Mammary epithelial cell (primary cell): Measurements from ENCODE around the gene LIN28B.

ENCODE experiments used
- EZH2 ChIP-seq: IDR thresholded peaks from 2 replicates; pipeline ENCODE4 v1.6.1; 2012; ENCODE audit warnings: low read length, inconsistent platforms, borderline replicate concordance
- TF ChIP-seq, protein P1 (sequence below), 2 donors: IDR thresholded peaks in 1 of 2; conservative IDR thresholded peaks in 1 of 2; 2 replicates each; pipeline ENCODE4 v1.5.1; 2011 to 2012; ENCODE audit warnings: inconsistent platforms in 2 of 2, low read length in 2 of 2, mild to moderate bottlenecking in 2 of 2, control low read depth in 1 of 2, low read depth in 1 of 2; ENCODE audit not compliant: insufficient read depth in 1 of 2; ENCODE audit errors: extremely low read depth in 1 of 2

DNA sequence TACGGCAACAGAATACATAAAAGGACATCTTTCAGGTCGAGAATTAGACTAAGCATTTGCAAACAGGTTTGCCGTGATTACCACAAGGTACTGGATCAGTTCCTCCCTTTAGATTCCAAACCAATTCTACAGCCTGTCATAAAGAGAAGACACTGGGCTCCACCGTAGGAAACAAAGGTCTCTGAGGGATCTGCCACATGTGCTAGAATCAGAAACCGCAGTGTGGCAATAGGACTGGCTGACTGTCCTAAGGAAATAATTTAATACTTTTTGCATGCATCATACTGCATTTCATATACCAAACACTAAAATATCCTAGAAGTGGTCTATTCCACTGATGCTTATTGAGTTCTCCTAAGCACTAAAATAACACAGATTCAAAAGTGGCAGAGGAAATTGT is 163.7 kb downstream of the LIN28B start:
- TF ChIP-seq, protein P1, sequence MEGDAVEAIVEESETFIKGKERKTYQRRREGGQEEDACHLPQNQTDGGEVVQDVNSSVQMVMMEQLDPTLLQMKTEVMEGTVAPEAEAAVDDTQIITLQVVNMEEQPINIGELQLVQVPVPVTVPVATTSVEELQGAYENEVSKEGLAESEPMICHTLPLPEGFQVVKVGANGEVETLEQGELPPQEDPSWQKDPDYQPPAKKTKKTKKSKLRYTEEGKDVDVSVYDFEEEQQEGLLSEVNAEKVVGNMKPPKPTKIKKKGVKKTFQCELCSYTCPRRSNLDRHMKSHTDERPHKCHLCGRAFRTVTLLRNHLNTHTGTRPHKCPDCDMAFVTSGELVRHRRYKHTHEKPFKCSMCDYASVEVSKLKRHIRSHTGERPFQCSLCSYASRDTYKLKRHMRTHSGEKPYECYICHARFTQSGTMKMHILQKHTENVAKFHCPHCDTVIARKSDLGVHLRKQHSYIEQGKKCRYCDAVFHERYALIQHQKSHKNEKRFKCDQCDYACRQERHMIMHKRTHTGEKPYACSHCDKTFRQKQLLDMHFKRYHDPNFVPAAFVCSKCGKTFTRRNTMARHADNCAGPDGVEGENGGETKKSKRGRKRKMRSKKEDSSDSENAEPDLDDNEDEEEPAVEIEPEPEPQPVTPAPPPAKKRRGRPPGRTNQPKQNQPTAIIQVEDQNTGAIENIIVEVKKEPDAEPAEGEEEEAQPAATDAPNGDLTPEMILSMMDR (conservative IDR thresholded peaks at IDR 0.05 in 1 of 2, IDR thresholded peaks at IDR 0.05 in 1 of 2; ENCODE audit: extremely low read depth in 1 of 2, insufficient read depth in 1 of 2, low read depth in 1 of 2, low read length in 2 of 2) = no peak
- TF ChIP-seq EZH2 = no peak
